H9 (cell line): ENCODE results near the gene KRTAP10-11. TPM values are rescaled to one million over a fixed set of nuclear protein-coding genes. Genes with fewer than 3 reads are reported as not detected.
"Not testable (repeated sequence)": the region's sequence is repeated elsewhere in the genome, so short reads cannot be mapped to it uniquely, and the experiment has no call there.

Experiments used
- DNase-seq: peaks from one replicate; pipeline ENCODE4 v3.0.0-alpha.2; 2017
- H2AFZ ChIP-seq: one replicate; pipeline ENCODE4 v1.6.1; 2013; ENCODE audit warnings: mild to moderate bottlenecking, low read length, control low read depth, moderate library complexity
- H2AK5ac ChIP-seq: 2 replicates; pipeline ENCODE4 v1.6.1; 2013; ENCODE audit warnings: low read length, control low read depth, mixed read lengths; ENCODE audit not compliant: insufficient read length
- H2BK120ac ChIP-seq: one replicate; pipeline ENCODE4 v1.6.1; 2013; ENCODE audit warnings: low read depth, mild to moderate bottlenecking, low read length, control low read depth, inconsistent platforms; ENCODE audit not compliant: poor library complexity, severe bottlenecking
- H2BK12ac ChIP-seq: 2 replicates; pipeline ENCODE4 v1.6.1; 2013; ENCODE audit warnings: low read length, control low read depth, mixed read lengths, low read depth; ENCODE audit not compliant: insufficient read length
- H2BK15ac ChIP-seq: 2 replicates; pipeline ENCODE4 v1.6.1; 2013; ENCODE audit warnings: low read depth, low read length, control low read depth
- H2BK20ac ChIP-seq: one replicate; pipeline ENCODE4 v1.6.1; 2013; ENCODE audit warnings: low read depth, mild to moderate bottlenecking, low read length, control low read depth, inconsistent platforms; ENCODE audit not compliant: poor library complexity, severe bottlenecking
- H2BK5ac ChIP-seq: 2 replicates; pipeline ENCODE4 v1.6.1; 2013; ENCODE audit warnings: low read length, control low read depth, mixed read lengths; ENCODE audit not compliant: insufficient read length
- H3K14ac ChIP-seq: 2 replicates; pipeline ENCODE4 v1.6.1; 2013; ENCODE audit warnings: low read length, control low read depth; ENCODE audit not compliant: insufficient read depth
- H3K18ac ChIP-seq: 2 replicates; pipeline ENCODE4 v1.6.1; 2013; ENCODE audit warnings: low read depth, mild to moderate bottlenecking, mixed read lengths, low read length, control low read depth; ENCODE audit not compliant: insufficient read length
- H3K23ac ChIP-seq: 2 replicates; pipeline ENCODE4 v1.6.1; 2013; ENCODE audit warnings: low read length, control low read depth, mixed read lengths, low read depth; ENCODE audit not compliant: insufficient read length
- H3K23me2 ChIP-seq: 2 replicates; pipeline ENCODE4 v1.6.1; 2013; ENCODE audit warnings: low read depth, mild to moderate bottlenecking, mixed read lengths, low read length, control low read depth; ENCODE audit not compliant: insufficient read length, poor library complexity, severe bottlenecking
- H3K27ac ChIP-seq: 2 replicates; pipeline ENCODE4 v1.5.1; 2013; ENCODE audit warnings: low read length, control low read depth, mixed read lengths, low read depth; ENCODE audit not compliant: insufficient read length
- H3K27me3 ChIP-seq: 2 replicates; pipeline ENCODE4 v1.6.1; 2013; ENCODE audit warnings: low read length, control low read depth, inconsistent platforms; ENCODE audit not compliant: insufficient read depth
- H3K4ac ChIP-seq: 2 replicates; pipeline ENCODE4 v1.6.1; 2013; ENCODE audit warnings: low read depth, mild to moderate bottlenecking, control low read depth, inconsistent platforms, low read length, moderate library complexity
- H3K4me1 ChIP-seq: 2 replicates; pipeline ENCODE4 v1.6.1; 2013; ENCODE audit warnings: low read length, control low read depth, inconsistent platforms; ENCODE audit not compliant: insufficient read depth
- H3K4me2 ChIP-seq: 2 replicates; pipeline ENCODE4 v1.6.1; 2013; ENCODE audit warnings: low read length, control low read depth, mixed read lengths; ENCODE audit not compliant: insufficient read length, insufficient read depth
- H3K56ac ChIP-seq: 2 replicates; pipeline ENCODE4 v1.6.1; 2013; ENCODE audit warnings: low read depth, mild to moderate bottlenecking, mixed read lengths, low read length, control low read depth; ENCODE audit not compliant: insufficient read length
- H3K79me1 ChIP-seq: 2 replicates; pipeline ENCODE4 v1.6.1; 2013; ENCODE audit warnings: low read depth, mild to moderate bottlenecking, moderate library complexity, low read length, control low read depth, inconsistent platforms; ENCODE audit not compliant: insufficient read depth, poor library complexity, severe bottlenecking
- H3K79me2 ChIP-seq: 2 replicates; pipeline ENCODE4 v1.6.1; 2013; ENCODE audit warnings: low read length, control low read depth, inconsistent platforms; ENCODE audit not compliant: insufficient read depth
- H3K9ac ChIP-seq: 2 replicates; pipeline ENCODE4 v1.6.1; 2013; ENCODE audit warnings: low read length, control low read depth, mixed read lengths; ENCODE audit not compliant: insufficient read length; ENCODE audit errors: extremely low read depth
- H3K9me3 ChIP-seq: one replicate; pipeline ENCODE4 v1.6.1; 2013; ENCODE audit warnings: low read depth, low read length, inconsistent platforms; ENCODE audit not compliant: control insufficient read depth
- H3T11ph ChIP-seq: one replicate; pipeline ENCODE4 v1.6.1; 2013; ENCODE audit warnings: mild to moderate bottlenecking, low read length, control low read depth, inconsistent platforms
- H4K20me1 ChIP-seq: one replicate; pipeline ENCODE4 v1.6.1; 2013; ENCODE audit not compliant: control insufficient read depth, insufficient read length, insufficient read depth
- H4K5ac ChIP-seq: 2 replicates; pipeline ENCODE4 v1.6.1; 2013; ENCODE audit warnings: low read depth, mild to moderate bottlenecking, mixed read lengths, low read length, control low read depth; ENCODE audit not compliant: insufficient read length
- H4K8ac ChIP-seq: replicated peaks from 2 replicates; pipeline ENCODE4 v1.6.1; 2013; ENCODE audit warnings: low read length, control low read depth, mixed read lengths, low read depth; ENCODE audit not compliant: insufficient read length
- H4K91ac ChIP-seq: 2 replicates; pipeline ENCODE4 v1.6.1; 2013; ENCODE audit warnings: low read depth, mild to moderate bottlenecking, moderate library complexity, mixed read lengths, low read length, control low read depth; ENCODE audit not compliant: insufficient read length
- H3K27ac Mint-ChIP-seq, 3 experiments: 2 replicates in 2 of 3; 3 replicates in 1 of 3; pipeline ENCODE4 v1.8.0; 2020 to 2021; ENCODE audit warnings: mixed read lengths in 3 of 3, mild to moderate bottlenecking in 1 of 3, moderate library complexity in 1 of 3
- H3K27me3 Mint-ChIP-seq: 2 replicates; pipeline ENCODE4 v1.8.0; 2021; ENCODE audit warnings: low read depth, mild to moderate bottlenecking, moderate library complexity, mixed read lengths
- H3K36me3 Mint-ChIP-seq, 3 experiments: 2 replicates in 2 of 3; 3 replicates in 1 of 3; pipeline ENCODE4 v1.8.0; 2020 to 2021; ENCODE audit warnings: low read depth in 3 of 3, mixed read lengths in 3 of 3; ENCODE audit not compliant: insufficient read depth in 1 of 3
- H3K4me1 Mint-ChIP-seq, 2 experiments: 2 replicates each; pipeline ENCODE4 v1.8.0; 2020; ENCODE audit warnings: mixed read lengths in 2 of 2
- H3K4me3 Mint-ChIP-seq, 2 experiments: 2 replicates in 1 of 2; 3 replicates in 1 of 2; pipeline ENCODE4 v1.8.0; 2020 to 2021; ENCODE audit warnings: mild to moderate bottlenecking in 2 of 2, mixed read lengths in 2 of 2, moderate library complexity in 1 of 2
- H3K9me3 Mint-ChIP-seq, 2 experiments: 2 replicates in 1 of 2; 3 replicates in 1 of 2; pipeline ENCODE4 v1.8.0; 2020; ENCODE audit warnings: mild to moderate bottlenecking in 2 of 2, mixed read lengths in 2 of 2, moderate library complexity in 1 of 2
- WGBS: extraction: QIAGEN DNeasy Blood & Tissue Kit; methylation state at CpG from one replicate; pipeline ENCODE4 v1.1.7; 2013; ENCODE audit warnings: missing lambda C conversion rate, low lambda C conversion rate, mixed read lengths; ENCODE audit not compliant: insufficient read length; ENCODE audit errors: extremely low coverage; 5-methylcytosine and 5-hydroxymethylcytosine counted together
- total RNA-seq: library from RNA; stranded (reverse); gene quantifications from 2 replicates; pipeline ENCODE4 v1.2.1, GENCODE V29; 2021

The KRTAP10-11 gene
- total RNA-seq, 1 experiment from 2014 or later, result not detected

GRCh38 chr21:44638506-44639330 is 7.5 kb upstream of the KRTAP10-11 start:
- WGBS, result no CpG with 5 or more reads among the region's 21 CpGs
- H3K9ac ChIP-seq, H3K23ac ChIP-seq, H3K79me2 ChIP-seq, H3T11ph ChIP-seq, H2AK5ac ChIP-seq, H3K36me3 Mint-ChIP-seq, H3K27me3 ChIP-seq, H3K4me2 ChIP-seq, H2BK12ac ChIP-seq, H2BK5ac ChIP-seq, H3K9me3 ChIP-seq, H2BK120ac ChIP-seq, H4K8ac ChIP-seq, H3K4me1 ChIP-seq, H4K5ac ChIP-seq, H3K9me3 Mint-ChIP-seq, H3K4ac ChIP-seq, H3K79me1 ChIP-seq, H3K56ac ChIP-seq, H3K23me2 ChIP-seq, H3K14ac ChIP-seq, H2BK20ac ChIP-seq, H3K4me3 Mint-ChIP-seq, H2BK15ac ChIP-seq, H4K91ac ChIP-seq, H3K27ac ChIP-seq, H4K20me1 ChIP-seq, H3K18ac ChIP-seq, H2AFZ ChIP-seq, DNase-seq: not testable (repeated sequence)
- Mint-ChIP-seq H3K4me1 (peaks cover 9 to 11% of the 10 kb centered on the region in 2 experiments), H3K27me3 (peaks cover 10% of the 10 kb centered on the region), H3K27ac (peak overlapping the region in 1 of 3 experiments; percentile 71; a peak in 1 of 7 replicates)
